A549 (cell line): ENCODE measurements around the gene SAPCD1.

Experiments
- BHLHE40 ChIP-seq: IDR thresholded peaks from 2 replicates; pipeline ENCODE4 v1.6.1; 2012; ENCODE audit warnings: low read depth, low read length, inconsistent platforms
- CHD2 ChIP-seq: fragments of 150-350 bp; IDR thresholded peaks from 2 replicates; pipeline ENCODE4 v1.6.1; 2014; ENCODE audit warnings: low read length; ENCODE audit not compliant: partially characterized antibody
- ESRRA ChIP-seq: fragments of 150-350 bp; IDR thresholded peaks from 2 replicates; pipeline ENCODE4 v1.6.1; 2014; ENCODE audit warnings: mild to moderate bottlenecking, low read length, borderline replicate concordance
- PHF8 ChIP-seq: fragments of 200-600 bp; sonication (generic); IDR thresholded peaks from 2 replicates; pipeline ENCODE4 v1.6.1; 2016; ENCODE audit warnings: low read depth, mild to moderate bottlenecking, antibody characterized with exemption, moderate library complexity, borderline replicate concordance
- POLR2A ChIP-seq: IDR thresholded peaks from 2 replicates; pipeline ENCODE4 v1.6.1; 2012; ENCODE audit warnings: mild to moderate bottlenecking, low read length
- SMC3 ChIP-seq: fragments of >200 bp; sonication (Bioruptor Twin); formaldehyde crosslinking; IDR thresholded peaks from 3 replicates; pipeline ENCODE4 v1.6.1; 2018; ENCODE audit warnings: inconsistent platforms
- ZSCAN20 ChIP-seq: fragments of 250-450 bp; sonication (Bioruptor Pico); IDR thresholded peaks from 2 replicates; pipeline ENCODE4 v1.8.0; 2022; ENCODE audit warnings: mild to moderate bottlenecking, moderate library complexity

DNA sequence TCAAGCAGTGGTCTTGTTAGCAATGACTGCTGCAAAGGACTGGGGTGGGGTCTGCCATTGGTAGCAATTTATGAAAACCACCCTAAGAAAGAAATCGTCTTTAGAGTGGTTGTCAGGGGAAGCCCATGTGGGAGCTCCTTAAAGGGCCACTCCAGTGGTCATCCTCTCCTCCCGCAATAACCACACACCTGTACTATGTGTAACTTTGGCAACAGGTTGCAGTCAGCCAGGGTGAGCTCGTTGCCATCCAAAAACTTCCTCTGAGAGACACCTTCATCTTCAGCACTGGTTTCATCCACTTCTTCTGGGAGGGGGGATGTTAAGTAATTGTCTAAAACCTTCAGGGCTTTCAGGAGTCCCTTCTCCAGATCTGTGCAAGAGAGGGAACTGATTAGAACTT lies 30.4 kb upstream of the SAPCD1 start:
- TF ChIP-seq CHD2: no peak
- TF ChIP-seq ZSCAN20: no peak
- TF ChIP-seq BHLHE40: no peak
- no peak for TF ChIP-seq ESRRA
- TF ChIP-seq SMC3: no peak
- TF ChIP-seq POLR2A: no peak
- TF ChIP-seq PHF8: no peak
